Thoracic aorta (tissue), 2 donors: ENCODE data around the gene CLCF1. TPM values are rescaled to one million over a fixed set of nuclear protein-coding genes. Genes with fewer than 3 reads are reported as not detected.

Experiments used
- ATAC-seq: fragments of 150-250 bp; one replicate; pipeline ENCODE4 v1.8.0; 2017; ENCODE audit warnings: low read depth; ENCODE audit not compliant: insufficient number of reproducible peaks, low FRiP score
- DNase-seq: peaks from one replicate; pipeline ENCODE4 v3.0.0-alpha.2; 2020; ENCODE audit warnings: low spot score
- H3K27ac ChIP-seq, 2 donors: fragments of 200-600 bp; sonication (generic); 1 replicate in 1 of 2; 2 replicates in 1 of 2; pipeline ENCODE4 v1.5.1; 2016; ENCODE audit warnings: mild to moderate bottlenecking in 2 of 2, moderate library complexity in 2 of 2
- H3K27me3 ChIP-seq: fragments of 200-600 bp; sonication (generic); replicated peaks from 2 replicates; pipeline ENCODE4 v1.6.0; 2016; ENCODE audit warnings: mild to moderate bottlenecking; ENCODE audit not compliant: insufficient read depth
- H3K36me3 ChIP-seq: fragments of 200-600 bp; sonication (generic); one replicate; pipeline ENCODE4 v1.5.1; 2016
- H3K4me1 ChIP-seq, 2 donors: fragments of 200-600 bp; sonication (generic); 1 replicate in 1 of 2; 2 replicates in 1 of 2; pipeline versions ENCODE4 v1.5.1 to v1.6.0; 2016; ENCODE audit warnings: low read depth in 2 of 2, mild to moderate bottlenecking in 1 of 2; ENCODE audit not compliant: control insufficient read depth in 1 of 2
- H3K4me3 ChIP-seq: fragments of 200-600 bp; sonication (generic); 2 replicates; pipeline ENCODE4 v1.5.1; 2016; ENCODE audit warnings: mild to moderate bottlenecking
- H3K9me3 ChIP-seq: fragments of 200-600 bp; sonication (generic); 2 replicates; pipeline ENCODE4 v1.5.1; 2016
- total RNA-seq, 2 donors: library from RNA; depleted of rRNA; stranded (reverse); fragments of >200 nt; gene quantifications; one replicate each; pipeline versions ENCODE4 v1.1.0 to v1.2.3, GENCODE V29; 2016
- TF ChIP-seq, protein P1 (sequence below): fragments of 200-600 bp; sonication (generic); IDR thresholded peaks from one replicate; pipeline ENCODE4 v1.5.1; 2019; ENCODE audit warnings: antibody characterized with exemption

The CLCF1 gene
- total RNA-seq, 2 donors from 2014 or later: 27.1 to 38.1 TPM

DNA sequence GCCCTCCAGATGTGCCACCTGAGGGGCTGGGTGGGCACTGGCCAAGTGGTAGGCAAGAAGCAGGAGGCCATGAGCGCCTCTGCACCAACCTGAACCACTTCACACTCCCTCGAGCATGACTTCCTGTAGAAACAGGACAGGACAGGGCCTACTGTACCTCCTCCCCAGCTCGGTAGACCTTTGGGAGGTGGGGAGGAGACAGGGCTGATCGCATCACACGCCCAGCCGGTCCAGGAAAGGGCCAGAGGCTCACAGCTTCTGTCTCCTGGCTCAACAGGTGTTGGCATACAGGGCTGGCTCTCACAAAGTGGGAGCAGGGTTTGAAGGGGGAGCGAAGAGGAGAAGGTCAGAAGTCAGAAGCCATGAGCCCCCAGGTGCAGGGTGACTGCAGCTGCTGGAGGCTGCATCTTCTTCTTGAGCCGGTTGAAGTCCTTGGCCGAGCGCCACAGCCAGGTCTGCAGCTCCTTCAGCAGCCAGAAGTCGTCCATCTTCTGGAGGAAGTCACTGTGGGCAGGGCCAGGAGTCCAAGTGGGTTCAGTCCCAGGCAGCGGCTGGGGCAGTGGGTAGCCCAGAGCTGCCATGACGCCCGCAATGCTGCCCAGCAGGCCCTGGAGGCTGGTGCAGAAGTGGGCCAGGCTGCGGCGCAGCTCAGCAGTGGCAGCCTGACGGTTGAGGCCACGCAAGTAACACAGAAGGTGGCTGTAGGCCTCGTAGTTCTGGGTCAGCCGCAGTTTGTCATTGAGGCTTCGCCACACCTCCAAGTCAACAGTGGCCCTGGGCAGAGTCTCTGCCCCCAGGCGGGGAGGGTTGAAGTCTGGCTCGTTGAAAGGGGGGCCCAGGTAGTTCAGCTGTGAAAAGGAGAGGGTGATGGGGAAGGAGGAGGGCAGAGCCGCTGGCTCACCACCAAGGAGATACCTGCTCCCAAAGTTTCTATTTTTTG, 8.3 kb downstream of the CLCF1 start:
- ATAC-seq (no peak), DNase-seq (no peak)
- Histone ChIP-seq H3K27ac (no peak overlapping the region), H3K27me3 (no peaks in the 10 kb centered on the region), H3K36me3 (peaks cover 8% of the 10 kb centered on the region), H3K4me3 (no peak overlapping the region), H3K4me1 (peaks cover 8 to 21% of the 10 kb centered on the region in 2 donors), H3K9me3 (no peaks in the 10 kb centered on the region)
- TF ChIP-seq, protein P1, sequence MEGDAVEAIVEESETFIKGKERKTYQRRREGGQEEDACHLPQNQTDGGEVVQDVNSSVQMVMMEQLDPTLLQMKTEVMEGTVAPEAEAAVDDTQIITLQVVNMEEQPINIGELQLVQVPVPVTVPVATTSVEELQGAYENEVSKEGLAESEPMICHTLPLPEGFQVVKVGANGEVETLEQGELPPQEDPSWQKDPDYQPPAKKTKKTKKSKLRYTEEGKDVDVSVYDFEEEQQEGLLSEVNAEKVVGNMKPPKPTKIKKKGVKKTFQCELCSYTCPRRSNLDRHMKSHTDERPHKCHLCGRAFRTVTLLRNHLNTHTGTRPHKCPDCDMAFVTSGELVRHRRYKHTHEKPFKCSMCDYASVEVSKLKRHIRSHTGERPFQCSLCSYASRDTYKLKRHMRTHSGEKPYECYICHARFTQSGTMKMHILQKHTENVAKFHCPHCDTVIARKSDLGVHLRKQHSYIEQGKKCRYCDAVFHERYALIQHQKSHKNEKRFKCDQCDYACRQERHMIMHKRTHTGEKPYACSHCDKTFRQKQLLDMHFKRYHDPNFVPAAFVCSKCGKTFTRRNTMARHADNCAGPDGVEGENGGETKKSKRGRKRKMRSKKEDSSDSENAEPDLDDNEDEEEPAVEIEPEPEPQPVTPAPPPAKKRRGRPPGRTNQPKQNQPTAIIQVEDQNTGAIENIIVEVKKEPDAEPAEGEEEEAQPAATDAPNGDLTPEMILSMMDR: no peak

DNA sequence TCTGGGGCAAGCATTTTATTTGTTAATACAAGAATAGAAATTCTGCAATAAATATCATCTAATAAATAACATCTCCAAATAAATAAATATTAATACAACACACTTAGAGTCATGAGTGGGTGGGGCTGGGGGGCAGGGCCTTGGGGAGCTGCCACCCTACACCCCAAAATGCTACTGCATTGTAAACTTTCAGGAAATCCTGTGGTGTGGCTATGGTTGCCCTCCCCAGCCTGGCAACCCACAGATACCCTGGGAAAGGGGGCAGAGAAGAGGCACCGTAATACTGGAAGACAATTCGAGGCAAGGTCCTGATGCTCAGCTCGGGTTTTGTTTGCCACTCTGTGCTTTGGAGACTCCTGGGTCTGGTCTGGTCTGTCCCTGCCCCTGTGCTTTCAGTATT, 9.2 kb downstream of the CLCF1 start:
- ATAC-seq (no peak), DNase-seq (no peak)
- Histone ChIP-seq H3K27ac (no peak overlapping the region), H3K27me3 (no peaks in the 10 kb centered on the region), H3K4me3 (no peak overlapping the region), H3K4me1 (peaks cover 2 to 17% of the 10 kb centered on the region in 2 donors), H3K36me3 (peaks cover 8% of the 10 kb centered on the region), H3K9me3 (no peaks in the 10 kb centered on the region)
- TF ChIP-seq, protein P1: no peak

DNA sequence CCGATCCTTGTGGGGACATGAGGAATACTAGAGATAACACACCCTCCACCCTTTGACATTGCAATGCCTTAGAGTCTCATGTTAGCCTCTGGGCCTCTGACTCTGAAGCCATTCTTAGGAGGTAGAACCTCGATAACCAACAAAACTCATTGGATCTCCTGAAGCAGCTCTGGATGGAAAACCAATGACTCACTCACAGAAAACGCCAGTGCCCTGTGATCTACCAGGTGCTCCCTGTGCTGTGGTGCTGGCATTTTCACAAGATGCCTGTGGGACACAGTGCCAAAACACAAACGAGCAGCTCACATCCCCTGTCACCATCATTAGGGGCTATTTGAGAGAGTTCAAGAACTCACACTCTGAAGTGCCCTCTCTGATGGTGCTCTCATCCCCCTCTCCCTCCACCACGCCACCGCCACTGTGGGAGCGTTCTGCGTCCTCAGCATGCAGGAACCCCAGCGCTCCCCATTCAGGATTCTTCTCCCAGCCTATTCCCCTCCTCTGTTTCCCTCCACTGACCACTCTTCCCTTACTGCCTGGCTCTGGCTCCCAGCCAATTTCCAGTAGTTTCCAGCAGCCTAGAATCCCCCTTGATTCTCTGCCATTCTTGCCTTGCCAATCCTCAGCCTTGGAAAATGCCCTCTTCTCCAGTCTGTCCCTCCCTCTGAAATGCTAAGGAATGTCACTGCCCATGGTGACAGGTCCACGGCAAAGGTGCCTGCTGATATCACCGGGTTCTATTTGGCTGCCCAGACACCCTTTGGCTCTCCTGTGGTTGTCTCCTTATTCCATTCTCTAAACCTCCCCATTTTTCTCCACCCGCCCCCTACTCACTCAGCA, 15.3 kb downstream of the CLCF1 start:
- Histone ChIP-seq H3K27me3 (no peaks in the 10 kb centered on the region), H3K36me3 (no peaks in the 10 kb centered on the region), H3K4me1 (peaks cover 34 to 46% of the 10 kb centered on the region in 2 donors), H3K9me3 (no peaks in the 10 kb centered on the region), H3K4me3 (no peak overlapping the region), H3K27ac (peak overlapping the region; percentile 37 to 99)
- TF ChIP-seq, protein P1: no peak
- ATAC-seq (no peak), DNase-seq (no peak)

DNA sequence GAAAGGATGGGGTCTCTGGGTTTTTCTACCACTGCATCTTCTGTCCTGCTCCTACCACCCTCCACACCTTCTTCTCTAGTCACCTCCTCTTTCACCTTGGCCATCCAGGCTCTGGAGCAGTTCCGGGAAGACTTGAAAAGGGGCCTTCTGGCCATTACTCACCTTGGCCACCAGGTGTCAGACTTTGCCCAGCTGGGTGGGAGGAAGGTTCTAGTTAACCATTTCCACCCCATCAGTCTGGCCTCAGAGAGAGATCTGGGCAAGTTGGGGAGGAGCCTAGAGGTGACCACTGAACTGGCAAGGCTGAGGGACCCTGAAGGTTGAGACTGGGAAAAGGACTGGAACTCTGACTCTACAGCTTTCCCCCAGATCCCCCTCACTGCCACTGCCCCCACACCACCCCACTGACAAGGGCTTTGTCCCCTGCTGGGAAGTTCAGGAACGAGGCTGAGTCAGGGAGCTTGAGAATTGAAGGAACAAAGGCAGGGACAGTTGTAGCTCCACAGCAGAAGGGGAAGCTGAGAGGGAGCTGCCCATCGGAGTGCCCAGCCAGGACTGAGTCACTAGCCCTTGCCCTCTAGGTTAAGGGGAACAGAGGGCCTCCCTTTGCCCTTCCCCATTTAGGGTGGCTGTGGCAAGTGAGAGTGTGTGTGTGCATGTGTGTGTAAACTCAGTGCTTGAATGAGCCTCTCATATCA, 16.4 kb downstream of the CLCF1 start:
- no peaks in the 10 kb centered on the region for H3K9me3 ChIP-seq
- DNase-seq (no peak), ATAC-seq (no peak)
- peak overlapping the region; percentile 99 to 100 for H3K27ac ChIP-seq
- no peak overlapping the region for H3K4me3 ChIP-seq
- H3K4me1 ChIP-seq: peaks cover 40 to 52% of the 10 kb centered on the region in 2 donors
- H3K27me3 ChIP-seq: no peaks in the 10 kb centered on the region
- no peaks in the 10 kb centered on the region for H3K36me3 ChIP-seq
- TF ChIP-seq, protein P1: peak; percentile 94
